Retinal pigment epithelial cell (primary cell): ENCODE data around the gene OAS1.

Experiments used
- DNase-seq: peaks from one replicate; pipeline ENCODE4 v3.0.0-alpha.2; 2010; ENCODE audit warnings: low read depth
- H3K4me3 ChIP-seq: 2 replicates; pipeline ENCODE4 v1.5.1; 2011; ENCODE audit warnings: mild to moderate bottlenecking, low read length, control low read depth, moderate library complexity
- TF ChIP-seq, protein P1 (sequence below): conservative IDR thresholded peaks from 2 replicates; pipeline ENCODE4 v1.5.1; 2011; ENCODE audit warnings: low read depth, low read length, control low read depth, inconsistent platforms

OAS1 gene

DNA sequence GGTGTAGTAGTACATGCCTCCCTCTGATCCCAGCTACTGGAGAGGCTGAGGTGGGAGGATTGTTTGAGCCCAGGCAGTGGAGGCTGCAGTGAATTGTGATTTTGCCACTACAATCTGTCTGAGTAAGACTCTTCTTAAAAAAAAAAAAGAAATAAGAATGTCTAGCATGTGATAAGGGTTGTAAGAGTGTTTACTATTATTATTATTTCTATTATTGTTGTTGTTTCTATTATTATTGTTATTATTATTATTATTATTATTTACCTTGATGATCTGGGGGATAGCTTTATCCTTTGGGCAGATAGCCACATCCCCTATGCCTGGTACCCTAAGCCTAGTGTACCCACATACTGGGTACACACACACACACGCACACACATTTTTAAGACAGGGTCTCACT lies 35.8 kb downstream of the OAS1 start:
- TF ChIP-seq, protein P1, sequence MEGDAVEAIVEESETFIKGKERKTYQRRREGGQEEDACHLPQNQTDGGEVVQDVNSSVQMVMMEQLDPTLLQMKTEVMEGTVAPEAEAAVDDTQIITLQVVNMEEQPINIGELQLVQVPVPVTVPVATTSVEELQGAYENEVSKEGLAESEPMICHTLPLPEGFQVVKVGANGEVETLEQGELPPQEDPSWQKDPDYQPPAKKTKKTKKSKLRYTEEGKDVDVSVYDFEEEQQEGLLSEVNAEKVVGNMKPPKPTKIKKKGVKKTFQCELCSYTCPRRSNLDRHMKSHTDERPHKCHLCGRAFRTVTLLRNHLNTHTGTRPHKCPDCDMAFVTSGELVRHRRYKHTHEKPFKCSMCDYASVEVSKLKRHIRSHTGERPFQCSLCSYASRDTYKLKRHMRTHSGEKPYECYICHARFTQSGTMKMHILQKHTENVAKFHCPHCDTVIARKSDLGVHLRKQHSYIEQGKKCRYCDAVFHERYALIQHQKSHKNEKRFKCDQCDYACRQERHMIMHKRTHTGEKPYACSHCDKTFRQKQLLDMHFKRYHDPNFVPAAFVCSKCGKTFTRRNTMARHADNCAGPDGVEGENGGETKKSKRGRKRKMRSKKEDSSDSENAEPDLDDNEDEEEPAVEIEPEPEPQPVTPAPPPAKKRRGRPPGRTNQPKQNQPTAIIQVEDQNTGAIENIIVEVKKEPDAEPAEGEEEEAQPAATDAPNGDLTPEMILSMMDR, result no peak
- DNase-seq, result no peak

DNA sequence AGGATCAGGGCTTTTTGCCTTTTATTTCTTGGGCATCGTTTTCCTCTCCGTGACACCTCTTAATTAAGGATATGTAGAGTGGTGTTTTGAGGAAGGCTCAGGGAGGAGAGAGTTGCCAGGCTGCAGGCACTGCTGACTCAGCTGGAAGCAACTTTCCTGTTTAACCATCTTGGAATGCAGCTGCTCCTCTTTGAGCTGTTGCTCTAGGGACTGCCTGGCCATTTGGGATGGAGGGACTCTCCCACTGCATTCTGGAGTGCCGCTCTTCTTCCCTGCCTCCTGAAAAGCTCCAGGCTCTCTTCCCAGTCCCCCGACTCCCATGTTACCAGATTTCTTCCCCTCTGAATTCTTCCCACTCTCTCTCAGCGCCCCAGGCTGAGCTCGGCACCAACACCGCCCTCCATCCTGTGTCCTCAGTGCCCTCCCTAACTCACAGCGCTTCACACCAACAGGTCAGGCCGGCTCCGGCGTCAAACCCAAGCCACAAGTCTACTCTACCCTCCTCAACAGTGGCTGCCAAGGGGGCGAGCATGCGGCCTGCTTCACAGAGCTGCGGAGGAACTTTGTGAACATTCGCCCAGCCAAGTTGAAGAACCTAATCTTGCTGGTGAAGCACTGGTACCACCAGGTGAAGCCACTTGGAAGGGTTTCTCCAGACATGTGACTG lies 37.4 kb downstream of the OAS1 start:
- TF ChIP-seq, protein P1, result no peak
- H3K4me3 ChIP-seq, result no peak overlapping the region
- no peak for DNase-seq

More for the DNA sequence above, 35.8 kb downstream of the OAS1 start:
- no peak overlapping the region for H3K4me3 ChIP-seq

DNA sequence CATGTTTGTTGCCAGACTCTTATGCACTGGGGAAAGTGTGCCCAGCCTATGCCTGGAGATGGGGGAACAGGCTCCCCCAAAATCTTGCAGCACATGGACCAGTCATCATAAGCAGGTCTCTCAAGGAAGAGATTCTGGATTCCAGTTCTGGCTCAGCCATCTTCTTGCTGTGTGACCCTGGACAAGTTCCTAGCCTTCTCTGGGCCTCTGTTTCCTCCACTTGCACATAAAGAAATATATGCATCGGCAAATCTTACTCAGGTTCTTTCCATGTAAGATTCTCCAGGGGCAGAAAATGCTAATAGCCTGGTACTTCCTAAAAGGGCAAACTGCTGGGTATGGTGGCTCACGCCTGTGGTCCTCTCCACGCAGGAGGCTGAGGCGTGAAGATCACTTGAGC lies 38.8 kb downstream of the OAS1 start:
- no peak overlapping the region for H3K4me3 ChIP-seq
- DNase-seq, result no peak
- TF ChIP-seq, protein P1, result no peak

DNA sequence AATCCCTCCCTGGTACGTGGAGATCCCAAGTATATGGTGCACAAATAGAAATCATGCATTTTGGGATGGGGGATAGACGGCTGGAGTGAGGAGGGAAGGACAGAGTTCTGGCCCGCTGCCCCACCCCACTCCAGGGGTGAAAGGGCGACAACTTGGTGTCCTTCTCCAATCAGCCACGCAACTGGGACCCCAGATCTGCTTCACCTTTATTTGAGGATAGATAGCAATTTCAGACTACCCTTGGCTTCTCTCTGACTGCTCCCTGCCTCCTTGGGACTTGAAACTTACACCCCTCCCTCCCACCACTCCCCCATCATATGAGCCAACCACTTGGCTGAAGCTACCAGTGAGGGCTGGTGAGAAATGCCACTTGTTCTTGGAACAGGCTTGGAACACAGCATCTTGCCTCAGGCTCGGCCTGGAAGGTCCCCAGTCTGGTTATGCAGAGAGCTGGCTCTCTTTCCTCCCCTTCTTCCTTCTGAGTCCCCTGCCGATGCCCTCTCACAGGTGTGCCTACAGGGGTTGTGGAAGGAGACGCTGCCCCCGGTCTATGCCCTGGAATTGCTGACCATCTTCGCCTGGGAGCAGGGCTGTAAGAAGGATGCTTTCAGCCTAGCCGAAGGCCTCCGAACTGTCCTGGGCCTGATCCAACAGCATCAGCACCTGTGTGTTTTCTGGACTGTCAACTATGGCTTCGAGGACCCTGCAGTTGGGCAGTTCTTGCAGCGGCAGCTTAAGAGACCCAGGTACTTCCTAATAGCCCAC lies 39.7 kb downstream of the OAS1 start:
- DNase-seq, result no peak
- H3K4me3 ChIP-seq, result no peak overlapping the region
- TF ChIP-seq, protein P1, result no peak

DNA sequence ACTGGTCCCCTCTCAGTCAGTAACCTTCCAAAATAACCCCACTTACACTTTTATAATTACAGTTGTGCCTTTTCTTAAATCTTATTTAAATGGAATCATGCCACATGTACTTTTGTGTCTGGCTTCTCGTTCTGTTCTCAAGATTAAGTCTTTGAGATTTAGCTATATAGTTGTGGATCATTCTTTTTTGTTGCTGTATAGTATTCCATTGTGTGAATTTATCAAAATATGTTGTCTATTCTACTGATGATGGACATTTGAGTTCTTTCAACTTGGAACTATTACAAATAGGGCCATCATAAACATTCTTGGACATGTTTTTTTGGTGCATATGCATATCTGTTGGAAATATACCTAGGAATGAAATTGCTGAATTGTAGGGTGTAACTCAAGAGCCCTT lies 40.6 kb downstream of the OAS1 start:
- TF ChIP-seq, protein P1, result no peak
- no peak for DNase-seq
- no peak overlapping the region for H3K4me3 ChIP-seq

DNA sequence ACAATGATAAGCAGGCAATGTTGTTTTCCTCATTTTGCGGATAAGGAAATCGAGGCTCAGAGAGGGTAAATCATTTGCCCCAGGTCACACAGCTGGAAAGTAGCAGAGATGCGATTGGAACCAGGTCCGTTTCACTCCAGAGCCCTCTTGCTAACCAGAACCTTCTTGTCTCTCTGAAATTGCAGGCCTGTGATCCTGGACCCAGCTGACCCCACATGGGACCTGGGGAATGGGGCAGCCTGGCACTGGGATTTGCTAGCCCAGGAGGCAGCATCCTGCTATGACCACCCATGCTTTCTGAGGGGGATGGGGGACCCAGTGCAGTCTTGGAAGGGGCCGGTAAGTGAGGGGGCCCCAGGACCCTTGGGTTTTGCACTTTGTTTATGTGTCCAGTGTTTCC lies 41.0 kb downstream of the OAS1 start:
- DNase-seq, result no peak
- TF ChIP-seq, protein P1, result no peak
- no peak overlapping the region for H3K4me3 ChIP-seq

DNA sequence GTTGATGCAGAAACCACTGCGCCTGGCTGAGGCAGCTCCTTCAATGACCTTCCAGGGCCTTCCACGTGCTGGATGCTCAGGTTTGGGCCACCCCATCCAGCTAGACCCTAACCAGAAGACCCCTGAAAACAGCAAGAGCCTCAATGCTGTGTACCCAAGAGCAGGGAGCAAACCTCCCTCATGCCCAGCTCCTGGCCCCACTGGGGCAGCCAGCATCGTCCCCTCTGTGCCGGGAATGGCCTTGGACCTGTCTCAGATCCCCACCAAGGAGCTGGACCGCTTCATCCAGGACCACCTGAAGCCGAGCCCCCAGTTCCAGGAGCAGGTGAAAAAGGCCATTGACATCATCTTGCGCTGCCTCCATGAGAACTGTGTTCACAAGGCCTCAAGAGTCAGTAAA lies 42.0 kb downstream of the OAS1 start:
- DNase-seq, result no peak
- H3K4me3 ChIP-seq, result no peak overlapping the region
- TF ChIP-seq, protein P1, result no peak
